Right cardiac atrium (tissue), 5 donors: ENCODE data around the gene TBC1D7. TPM values are rescaled to one million over a fixed set of nuclear protein-coding genes. Genes with fewer than 3 reads are reported as not detected.
A peak's percentile ranks its signal among the peaks of the same experiment; 100 is the strongest.

Experiments used
- ATAC-seq, 2 donors: fragments of 200-7000 bp; cut with Tn5 transposase; one replicate each; pipeline versions ENCODE4 v1.8.0 to v1.9.1; 2020; ENCODE audit warnings: moderate library complexity in 2 of 2, mild to moderate bottlenecking in 1 of 2
- DNase-seq, 3 donors: peaks; one replicate each; pipeline ENCODE4 v3.0.0-alpha.2; 2020
- H3K27ac ChIP-seq: one replicate; pipeline ENCODE4 v1.5.1; 2013; ENCODE audit warnings: mild to moderate bottlenecking, low read length, control low read depth, moderate library complexity
- H3K27me3 ChIP-seq: one replicate; pipeline ENCODE4 v1.6.1; 2013; ENCODE audit not compliant: control insufficient read depth, insufficient read depth
- H3K4me1 ChIP-seq: one replicate; pipeline ENCODE4 v1.6.1; 2013; ENCODE audit warnings: low read length; ENCODE audit not compliant: control insufficient read depth, insufficient read depth
- H3K4me3 ChIP-seq: one replicate; pipeline ENCODE4 v1.5.1; 2013; ENCODE audit warnings: low read length, control low read depth
- H3K9me3 ChIP-seq: one replicate; pipeline ENCODE4 v1.6.1; 2013; ENCODE audit warnings: low read length; ENCODE audit not compliant: control insufficient read depth
- WGBS: extraction: QIAGEN DNeasy Blood & Tissue Kit; methylation state at CpG from one replicate; pipeline ENCODE4 v1.1.7; 2013; 5-methylcytosine and 5-hydroxymethylcytosine counted together
- intact Hi-C, 4 donors: fragments of 100-400 bp; cut with DNase I; formaldehyde crosslinking; loops; one replicate each; pipeline versions ENCODE4 v1.11.0 to v1.14.0; 2022 to 2023
- polyA plus RNA-seq: library from polyadenylated mRNA; stranded (reverse); fragments of 200-250 nt; gene quantifications from one replicate; pipeline ENCODE4 v1.2.3, GENCODE V29; 2013
- total RNA-seq, 4 donors: library from RNA; stranded (reverse); fragmentation: NEBNext Ultra II Directional; extraction: Animal tissue kit (Norgen Biotek cat#: 25700); gene quantifications; one replicate each; pipeline ENCODE4 v1.2.1, GENCODE V29; 2021
- donor health status: healthy with polysubstance abuse.
- donor health status: DM: no; HTN: yes; CAD: no.
- donor health status: DM: no; HTN: no; CAD: no.
- donor health status: DM: no; HTN: yes; CAD: no; lungs with severe emphysema.
- donor health status: DM: yes; HTN: yes; CAD: no.

TBC1D7 gene
- total and polyA plus RNA-seq, 5 donors = 21.0 to 41.8 (median 26.2) TPM

DNA sequence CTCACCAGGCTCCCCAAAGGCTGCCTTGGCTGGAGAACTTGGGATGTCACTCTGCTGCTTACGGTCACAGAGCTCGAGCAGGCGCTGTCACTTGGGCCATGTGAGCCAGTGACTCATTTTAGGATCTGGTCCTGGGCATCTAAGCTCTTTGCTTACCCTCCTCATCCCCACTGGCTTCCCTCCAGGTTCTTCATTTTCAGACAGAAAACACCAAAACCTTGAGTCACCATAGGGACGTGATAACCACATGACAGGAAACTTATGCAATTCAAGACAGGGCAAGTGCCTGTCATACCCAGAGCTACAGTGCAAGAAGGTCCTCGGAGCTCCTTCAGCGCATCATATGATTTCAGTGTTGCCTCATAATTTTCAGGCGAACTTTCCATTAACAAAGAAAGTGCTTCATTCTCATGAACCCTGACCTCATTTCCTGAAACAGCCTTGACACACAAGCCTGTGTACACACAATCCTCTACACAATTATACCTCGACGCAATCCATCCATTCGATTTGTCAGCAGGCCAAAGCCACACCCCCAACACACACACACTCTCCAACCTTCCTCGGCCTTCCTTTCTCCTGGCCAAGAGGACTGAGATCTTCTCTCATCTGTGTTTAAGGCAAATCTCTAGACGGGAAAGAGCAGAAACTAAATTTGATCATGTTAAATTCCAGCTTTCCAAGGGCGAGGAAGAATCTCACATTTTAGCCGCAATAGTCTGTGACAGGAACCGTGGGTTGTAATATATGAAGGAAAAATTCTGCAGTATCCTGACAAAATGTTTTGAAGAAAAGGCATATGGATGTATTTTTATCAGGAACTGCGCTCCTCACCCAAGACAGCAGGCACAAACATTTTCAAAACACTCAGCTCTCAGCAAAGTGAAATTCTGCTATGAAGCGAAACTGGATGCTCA lies 25.3 kb downstream of the TBC1D7 start:
- 51% methylated on average over 17 of the region's 17 CpGs for WGBS
- H3K4me3 ChIP-seq = no peak overlapping the region
- H3K27ac ChIP-seq = peak overlapping the region; percentile 85
- H3K27me3 ChIP-seq = no peaks in the 10 kb centered on the region
- peak; percentile 74 to 85 for ATAC-seq
- intact Hi-C loops = no loop called here
- DNase-seq = peak; percentile 56 to 68 (median 67)
- H3K9me3 ChIP-seq = no peaks in the 10 kb centered on the region
- peaks cover 11% of the 10 kb centered on the region for H3K4me1 ChIP-seq

DNA sequence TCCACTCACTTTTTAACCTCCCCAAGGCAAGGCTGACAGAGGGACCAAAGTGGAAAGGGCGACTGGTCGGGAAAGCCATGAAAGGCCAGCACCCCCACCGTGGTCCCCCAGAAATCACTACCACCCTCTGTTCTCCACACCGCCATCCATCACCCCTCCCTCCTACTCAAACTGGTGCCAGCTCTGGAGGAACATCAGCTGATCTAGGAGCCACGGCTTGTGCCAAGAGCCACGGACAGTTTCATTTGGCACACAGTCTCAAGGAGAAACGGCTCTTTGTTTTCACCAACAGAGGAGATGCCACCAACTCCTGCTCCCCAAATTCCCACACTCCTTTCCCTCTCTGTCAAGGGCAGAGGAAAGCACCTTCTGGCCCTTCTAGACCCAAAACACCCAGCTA lies 26.0 kb downstream of the TBC1D7 start:
- ATAC-seq (peak; percentile 25 to 57), DNase-seq (peak in 2 of 3 donors; percentile 27 to 69)
- H3K27me3 ChIP-seq = no peaks in the 10 kb centered on the region
- peak overlapping the region; percentile 85 for H3K27ac ChIP-seq
- no peak overlapping the region for H3K4me3 ChIP-seq
- WGBS = 58% methylated on average over 7 of the region's 7 CpGs
- no peaks in the 10 kb centered on the region for H3K9me3 ChIP-seq
- peaks cover 11% of the 10 kb centered on the region for H3K4me1 ChIP-seq
- intact Hi-C loops = no loop called here

DNA sequence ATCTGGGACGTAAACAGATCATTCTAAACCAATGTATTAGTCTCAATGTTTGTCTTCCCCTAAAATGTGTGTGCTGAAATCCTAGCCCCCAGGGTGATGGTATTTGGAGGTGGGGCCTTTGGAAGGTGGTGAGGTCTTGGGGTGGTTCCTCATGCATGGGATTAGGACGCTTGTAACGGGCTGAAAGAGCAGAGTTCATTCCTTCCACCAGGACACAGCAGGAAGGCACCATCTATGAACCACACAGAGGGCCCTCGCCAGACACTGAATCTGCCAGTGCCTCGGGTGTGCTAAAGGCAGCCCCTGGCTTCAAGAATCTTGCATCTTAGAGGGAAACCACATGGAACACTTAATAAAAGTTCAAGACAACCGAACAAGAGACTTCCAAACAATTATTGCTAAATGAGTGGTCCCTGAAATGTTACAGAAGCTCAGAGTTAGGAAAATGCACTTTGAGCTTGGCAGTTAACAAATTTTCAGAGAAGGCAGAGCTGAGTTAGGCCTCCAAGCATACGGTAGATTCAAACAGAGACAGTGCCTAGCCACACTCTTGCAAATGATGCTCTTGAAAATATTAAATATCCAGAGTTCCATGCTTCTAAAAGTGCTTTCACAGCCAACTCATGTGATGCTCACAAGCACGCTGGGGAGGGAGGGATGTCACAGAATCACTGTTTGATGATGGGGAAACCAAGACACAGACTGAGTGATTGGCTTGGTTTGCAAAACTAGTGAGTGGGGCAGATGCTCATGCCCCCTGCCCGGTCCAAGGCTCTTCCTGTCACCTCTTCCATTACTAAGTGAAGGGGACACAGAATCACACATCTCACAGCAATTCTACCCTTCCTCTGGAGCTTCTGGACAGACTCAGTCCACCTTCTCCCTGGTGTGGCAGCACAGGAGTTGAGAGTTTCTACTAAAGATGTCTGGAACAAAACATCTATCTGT lies 27.4 kb downstream of the TBC1D7 start:
- H3K9me3 ChIP-seq = no peaks in the 10 kb centered on the region
- ATAC-seq (no peak), DNase-seq (no peak)
- H3K27ac ChIP-seq = no peak overlapping the region
- H3K4me1 ChIP-seq = peaks cover 11% of the 10 kb centered on the region
- intact Hi-C loops = no loop called here
- no peaks in the 10 kb centered on the region for H3K27me3 ChIP-seq
- H3K4me3 ChIP-seq = no peak overlapping the region
- WGBS = 83% methylated on average over 9 of the region's 9 CpGs

DNA sequence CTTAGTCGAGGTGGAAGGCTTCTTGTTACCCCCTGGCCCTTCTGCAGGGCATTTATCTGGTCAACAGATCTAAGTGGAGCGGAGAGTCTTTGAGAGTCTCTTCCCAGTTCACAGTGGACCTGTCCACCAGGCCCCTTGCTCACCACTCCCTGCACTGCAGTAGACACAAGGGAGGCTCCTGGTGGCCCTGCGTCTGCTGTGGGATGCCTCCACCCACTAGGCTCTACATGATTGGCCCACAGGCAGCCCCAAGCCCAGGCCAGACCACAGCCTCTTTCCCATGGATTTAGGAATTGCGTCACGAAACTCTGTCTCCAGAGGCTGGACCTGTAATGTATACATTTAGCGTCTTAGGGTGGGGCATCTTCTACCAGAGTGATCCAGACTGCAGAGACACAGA lies 28.4 kb downstream of the TBC1D7 start:
- no peak for ATAC-seq
- H3K9me3 ChIP-seq = no peaks in the 10 kb centered on the region
- no peaks in the 10 kb centered on the region for H3K27me3 ChIP-seq
- H3K4me1 ChIP-seq = peaks cover 11% of the 10 kb centered on the region
- intact Hi-C loops = no loop called here
- no peak overlapping the region for H3K4me3 ChIP-seq
- DNase-seq = no peak
- H3K27ac ChIP-seq = no peak overlapping the region
- WGBS = 88% methylated on average over 6 of the region's 6 CpGs

DNA sequence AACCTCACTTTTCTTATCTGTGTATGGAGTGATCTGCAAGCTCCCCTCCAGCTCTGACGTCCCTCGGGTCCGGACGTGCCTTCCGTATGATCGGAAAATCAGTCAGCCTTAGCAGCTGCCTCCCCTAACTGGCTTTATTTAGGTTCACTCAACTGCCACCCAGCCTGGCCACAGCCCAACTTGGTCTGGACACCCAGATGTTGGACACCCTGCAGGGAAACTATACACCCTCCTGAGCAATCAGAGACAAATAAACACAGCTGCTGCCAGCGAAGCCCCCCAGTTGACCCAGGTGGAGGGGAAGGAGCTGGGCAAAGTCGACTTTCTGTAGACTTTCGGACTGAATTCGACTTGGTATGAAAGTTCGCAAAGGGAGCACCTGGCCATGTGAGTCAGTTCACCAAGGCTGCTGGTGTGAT lies 28.9 kb downstream of the TBC1D7 start:
- no peak overlapping the region for H3K27ac ChIP-seq
- DNase-seq (peak in 1 of 3 donors; percentile 48), ATAC-seq (no peak)
- H3K4me3 ChIP-seq = no peak overlapping the region
- peaks cover 11% of the 10 kb centered on the region for H3K4me1 ChIP-seq
- no peaks in the 10 kb centered on the region for H3K9me3 ChIP-seq
- intact Hi-C loops = no loop called here
- no peaks in the 10 kb centered on the region for H3K27me3 ChIP-seq
- 86% methylated on average over 11 of the region's 11 CpGs for WGBS

DNA sequence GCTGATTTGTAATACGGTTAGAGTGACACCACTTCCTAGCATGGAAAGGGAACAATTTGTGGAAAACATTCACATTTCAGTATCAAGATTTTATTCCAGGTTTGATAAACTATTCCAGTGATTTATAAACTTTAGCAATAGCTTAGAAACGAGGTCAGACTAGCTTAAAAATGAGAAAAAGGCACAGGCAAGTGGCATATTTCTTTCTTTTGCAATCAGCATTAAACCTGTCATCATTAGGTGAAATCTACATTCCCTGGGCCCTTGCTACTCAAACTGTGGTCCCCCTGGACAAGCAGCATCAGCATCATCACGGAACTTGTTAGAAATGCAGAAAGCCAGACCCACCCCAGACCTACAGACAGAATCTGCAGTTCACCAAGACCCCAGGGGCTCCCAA lies 29.9 kb downstream of the TBC1D7 start:
- intact Hi-C loops = no loop called here
- no peak overlapping the region for H3K4me3 ChIP-seq
- H3K9me3 ChIP-seq = no peaks in the 10 kb centered on the region
- H3K27me3 ChIP-seq = no peaks in the 10 kb centered on the region
- no peak overlapping the region for H3K27ac ChIP-seq
- ATAC-seq (no peak), DNase-seq (no peak)
- peaks cover 9% of the 10 kb centered on the region for H3K4me1 ChIP-seq
- WGBS = 93% methylated on average over 3 of the region's 3 CpGs

DNA sequence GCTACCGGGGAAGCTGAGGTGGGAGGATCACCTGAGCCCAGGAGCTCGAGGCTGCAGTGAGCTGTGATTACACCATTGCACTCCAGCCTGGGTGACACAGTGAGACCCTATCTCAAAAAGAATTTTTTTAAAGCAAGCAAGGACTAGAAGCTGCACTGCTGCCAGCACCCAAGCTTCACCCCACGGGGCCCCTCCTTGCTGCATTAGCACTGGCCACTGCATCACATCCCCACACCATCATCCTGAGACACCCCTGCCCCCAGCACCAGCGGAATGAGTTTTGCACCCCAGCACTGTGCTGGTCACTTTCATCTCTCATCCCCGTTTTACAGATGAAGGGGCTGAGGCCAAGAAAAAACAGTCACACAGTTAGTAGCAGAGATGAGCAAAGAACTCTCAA lies 30.9 kb downstream of the TBC1D7 start:
- Histone ChIP-seq H3K4me1 (peaks cover under 1% of the 10 kb centered on the region), H3K4me3 (no peak overlapping the region), H3K27ac (no peak overlapping the region), H3K27me3 (no peaks in the 10 kb centered on the region), H3K9me3 (no peaks in the 10 kb centered on the region)
- intact Hi-C loops = no loop called here
- WGBS = 95% methylated on average over 5 of the region's 5 CpGs
- DNase-seq = no peak
- ATAC-seq = no peak

DNA sequence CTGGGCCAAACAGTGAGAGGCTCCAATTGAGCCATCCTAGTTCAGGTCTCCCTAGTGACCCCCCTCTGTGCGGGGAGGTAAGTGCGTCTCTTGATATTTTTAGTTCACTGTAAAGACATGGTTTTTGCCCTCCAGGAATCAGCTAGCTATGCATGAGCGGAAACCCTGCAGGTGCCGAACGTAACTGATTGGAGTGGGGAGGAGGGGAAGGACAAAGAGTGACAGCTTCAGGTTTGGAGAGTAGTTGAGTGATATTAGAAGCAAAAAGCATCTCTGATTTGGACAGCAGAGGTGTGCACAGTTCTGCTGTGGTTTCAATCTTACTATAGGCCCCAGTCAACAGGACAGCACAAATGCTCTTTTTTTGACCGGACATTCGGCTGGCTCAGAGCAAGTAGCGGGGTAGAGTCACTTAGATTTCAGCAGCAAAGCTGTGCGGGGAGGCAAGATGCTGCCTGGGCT lies 31.8 kb downstream of the TBC1D7 start:
- no peaks in the 10 kb centered on the region for H3K27me3 ChIP-seq
- no peak overlapping the region for H3K4me3 ChIP-seq
- DNase-seq (no peak), ATAC-seq (no peak)
- 88% methylated on average over 9 of the region's 9 CpGs for WGBS
- H3K4me1 ChIP-seq = no peaks in the 10 kb centered on the region
- H3K9me3 ChIP-seq = no peaks in the 10 kb centered on the region
- intact Hi-C loops = no loop called here
- H3K27ac ChIP-seq = no peak overlapping the region

DNA sequence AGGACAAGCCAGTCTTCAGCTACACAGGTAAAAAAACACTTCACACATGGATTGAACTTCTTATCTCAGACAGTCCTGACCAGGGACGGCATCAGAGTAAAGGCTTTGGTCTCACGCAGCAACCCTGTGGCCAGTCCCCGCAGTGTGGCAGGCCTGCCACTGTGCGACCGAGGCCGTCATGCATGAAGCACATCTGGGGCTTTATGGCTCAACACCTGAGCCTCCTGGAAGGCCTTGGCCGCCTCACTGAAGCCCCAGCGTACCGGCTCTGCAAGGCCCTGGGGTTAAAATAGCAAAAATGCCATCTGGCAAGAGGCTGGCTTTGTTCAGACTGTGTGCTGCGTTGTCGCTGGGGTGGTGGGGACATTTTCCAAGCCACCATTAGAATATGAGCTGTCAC lies 32.8 kb downstream of the TBC1D7 start:
- Histone ChIP-seq H3K27ac (no peak overlapping the region), H3K9me3 (no peaks in the 10 kb centered on the region), H3K27me3 (no peaks in the 10 kb centered on the region), H3K4me1 (no peaks in the 10 kb centered on the region), H3K4me3 (no peak overlapping the region)
- intact Hi-C loops = no loop called here
- ATAC-seq (no peak), DNase-seq (no peak)
- WGBS = 93% methylated on average over 11 of the region's 11 CpGs

DNA sequence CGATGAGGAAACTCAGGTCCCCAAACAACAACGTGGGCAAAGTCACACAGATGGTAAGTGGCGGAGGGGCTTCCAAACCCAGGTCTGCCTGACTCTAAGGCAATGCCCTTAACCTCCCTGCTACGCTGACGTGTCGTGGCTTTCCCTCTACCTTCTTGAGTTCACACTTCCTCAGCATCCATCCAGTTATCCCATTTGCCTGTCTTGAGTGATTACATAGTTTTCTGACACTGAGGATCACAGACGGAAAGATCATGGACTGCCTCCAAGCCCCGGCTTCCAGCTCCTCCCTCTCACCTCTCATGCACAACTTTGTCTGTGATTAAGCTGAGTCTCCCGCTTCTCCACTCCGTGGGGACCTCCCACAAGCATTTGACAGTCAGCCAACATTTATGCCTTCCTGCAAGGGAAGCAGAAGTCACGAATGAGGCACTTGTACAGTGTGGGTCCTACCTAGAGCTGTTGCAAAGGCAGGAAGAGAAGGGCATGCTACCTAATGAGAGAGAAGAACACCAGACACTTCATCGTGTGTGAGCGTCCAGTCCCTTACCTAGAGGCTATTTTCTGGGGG lies 33.8 kb downstream of the TBC1D7 start:
- no peak overlapping the region for H3K27ac ChIP-seq
- no peak overlapping the region for H3K4me3 ChIP-seq
- H3K9me3 ChIP-seq = no peaks in the 10 kb centered on the region
- H3K27me3 ChIP-seq = no peaks in the 10 kb centered on the region
- ATAC-seq = no peak
- no peak for DNase-seq
- intact Hi-C loops = no loop called here
- 72% methylated on average over 13 of the region's 13 CpGs for WGBS
- no peaks in the 10 kb centered on the region for H3K4me1 ChIP-seq
